Ishikawa (cell line): ENCODE data around the gene GSK3A.

Experiments
- CEBPB ChIP-seq: IDR thresholded peaks from 2 replicates; pipeline ENCODE4 v1.6.1; 2012
- CREB1 ChIP-seq: IDR thresholded peaks from 2 replicates; pipeline ENCODE4 v1.6.1; 2012; ENCODE audit warnings: low read depth
- EGR1 ChIP-seq: IDR thresholded peaks from 2 replicates; pipeline ENCODE4 v1.6.1; 2012
- EP300 ChIP-seq: IDR thresholded peaks from 2 replicates; pipeline ENCODE4 v1.6.1; 2012; ENCODE audit warnings: borderline replicate concordance
- FOXM1 ChIP-seq: IDR thresholded peaks from 2 replicates; pipeline ENCODE4 v1.6.1; 2012; ENCODE audit warnings: low read depth, borderline replicate concordance
- MAX ChIP-seq: IDR thresholded peaks from 2 replicates; pipeline ENCODE4 v1.6.1; 2012
- NFIC ChIP-seq: IDR thresholded peaks from 2 replicates; pipeline ENCODE4 v1.6.1; 2012
- RAD21 ChIP-seq: IDR thresholded peaks from 2 replicates; pipeline ENCODE4 v1.6.1; 2012; ENCODE audit warnings: low read depth
- REST ChIP-seq: IDR thresholded peaks from 2 replicates; pipeline ENCODE4 v1.6.1; 2012; ENCODE audit warnings: low read depth, mild to moderate bottlenecking
- TAF1 ChIP-seq: IDR thresholded peaks from 2 replicates; pipeline ENCODE4 v1.6.1; 2012; ENCODE audit warnings: low read depth, mild to moderate bottlenecking
- TCF12 ChIP-seq: IDR thresholded peaks from 2 replicates; pipeline ENCODE4 v1.6.1; 2012; ENCODE audit warnings: low read depth
- TEAD4 ChIP-seq: IDR thresholded peaks from 2 replicates; pipeline ENCODE4 v1.6.1; 2012
- USF1 ChIP-seq: IDR thresholded peaks from 2 replicates; pipeline ENCODE4 v1.6.1; 2012
- YY1 ChIP-seq: IDR thresholded peaks from 2 replicates; pipeline ENCODE4 v1.6.1; 2012; ENCODE audit warnings: low read depth

GRCh38 chr19:42291435-42291810 lies 49.0 kb upstream of the GSK3A start:
- no peak for TF ChIP-seq NFIC
- TF ChIP-seq USF1, result no peak
- TF ChIP-seq CEBPB, result no peak
- TF ChIP-seq RAD21, result no peak
- no peak for TF ChIP-seq YY1
- no peak for TF ChIP-seq EP300
- no peak for TF ChIP-seq FOXM1
- TF ChIP-seq TEAD4, result no peak
- TF ChIP-seq CREB1, result no peak
- no peak for TF ChIP-seq MAX
- TF ChIP-seq TAF1, result no peak
- no peak for TF ChIP-seq EGR1
- no peak for TF ChIP-seq REST
- TF ChIP-seq TCF12, result no peak
